HG03175 (cell line): ENCODE measurements around the gene TGFBR2.

ENCODE experiments used
- ATAC-seq: cut with Tn5 transposase; IDR thresholded peaks from one replicate; pipeline ENCODE4 v1.9.1; 2021; ENCODE audit warnings: mild to moderate bottlenecking, moderate library complexity; ENCODE audit not compliant: unreplicated experiment

The TGFBR2 gene

GRCh38 chr3:30633718-30634117 lies 27.3 kb downstream of the TGFBR2 start:
- no peak for ATAC-seq

- ATAC-seq: no peak
These were observed 28.6 kb downstream of the TGFBR2 start for GRCh38 chr3:30634761-30635735.

- no peak for ATAC-seq
These were observed 31.2 kb downstream of the TGFBR2 start for GRCh38 chr3:30637310-30638219.

GRCh38 chr3:30638685-30639412 lies 32.4 kb downstream of the TGFBR2 start:
- ATAC-seq: no peak

- ATAC-seq: peak; percentile 86
These were observed 33.5 kb downstream of the TGFBR2 start for GRCh38 chr3:30639937-30640336.

- no peak for ATAC-seq
These were observed 34.5 kb downstream of the TGFBR2 start for GRCh38 chr3:30640851-30641250.

- ATAC-seq: no peak
These were observed 35.2 kb downstream of the TGFBR2 start for GRCh38 chr3:30641416-30642251.

- peak; percentile 19 for ATAC-seq
These were observed 36.5 kb downstream of the TGFBR2 start for GRCh38 chr3:30642849-30643361.

- ATAC-seq: no peak
These were observed 37.5 kb downstream of the TGFBR2 start for GRCh38 chr3:30643763-30644462.

GRCh38 chr3:30644615-30645014 lies 38.2 kb downstream of the TGFBR2 start:
- ATAC-seq: peak; percentile 60

- no peak for ATAC-seq
These were observed 38.7 kb downstream of the TGFBR2 start for GRCh38 chr3:30645077-30645476.

- no peak for ATAC-seq
These were observed 39.9 kb downstream of the TGFBR2 start for GRCh38 chr3:30646181-30646876.

- no peak for ATAC-seq
These were observed 40.8 kb downstream of the TGFBR2 start for GRCh38 chr3:30646961-30647752.

GRCh38 chr3:30648670-30649357 lies 42.4 kb downstream of the TGFBR2 start:
- ATAC-seq: no peak

- peak; percentile 74 for ATAC-seq
These were observed 43.3 kb downstream of the TGFBR2 start for GRCh38 chr3:30649572-30650318.

- no peak for ATAC-seq
These were observed 44.1 kb downstream of the TGFBR2 start for GRCh38 chr3:30650348-30650995.
